Loucy (cell line): ENCODE measurements around the gene KLHL14.

Source experiments
- H2AFZ ChIP-seq: fragments of 200-600 bp; sonication (generic); 2 replicates; pipeline ENCODE4 v1.6.0; 2016; ENCODE audit warnings: antibody characterized with exemption, mild to moderate bottlenecking, low read length, moderate library complexity
- H3F3A ChIP-seq: fragments of 200-600 bp; 2 replicates; pipeline ENCODE4 v1.6.0; 2016; ENCODE audit warnings: antibody characterized with exemption, low read depth, mild to moderate bottlenecking
- H3K27me3 ChIP-seq: fragments of 200-600 bp; sonication (generic); 2 replicates; pipeline ENCODE4 v1.6.1; 2014; ENCODE audit warnings: low read length, mild to moderate bottlenecking; ENCODE audit not compliant: insufficient read depth, poor library complexity, severe bottlenecking
- H3K36me3 ChIP-seq: fragments of 200-600 bp; sonication (generic); 2 replicates; pipeline ENCODE4 v1.6.1; 2016; ENCODE audit warnings: low read length; ENCODE audit not compliant: insufficient read depth
- H3K4me1 ChIP-seq: fragments of 200-600 bp; sonication (generic); 2 replicates; pipeline ENCODE4 v1.5.1; 2014; ENCODE audit warnings: low read length, mild to moderate bottlenecking; ENCODE audit not compliant: insufficient read depth, poor library complexity, severe bottlenecking
- H3K4me2 ChIP-seq: fragments of 200-600 bp; sonication (generic); 2 replicates; pipeline ENCODE4 v1.6.0; 2014; ENCODE audit warnings: antibody characterized with exemption, low read length, low read depth, mild to moderate bottlenecking; ENCODE audit not compliant: poor library complexity, severe bottlenecking
- H3K4me3 ChIP-seq: fragments of 200-600 bp; sonication (generic); 2 replicates; pipeline ENCODE4 v1.5.1; 2014; ENCODE audit warnings: low read length, mild to moderate bottlenecking, mixed read lengths; ENCODE audit not compliant: poor library complexity, severe bottlenecking
- H3K79me2 ChIP-seq: fragments of 200-600 bp; sonication (generic); 2 replicates; pipeline ENCODE4 v1.6.1; 2014; ENCODE audit warnings: low read length; ENCODE audit not compliant: insufficient read depth
- H3K9ac ChIP-seq: fragments of 200-600 bp; sonication (generic); 2 replicates; pipeline ENCODE4 v1.6.0; 2014; ENCODE audit warnings: mild to moderate bottlenecking, low read depth, low read length, moderate library complexity; ENCODE audit not compliant: poor library complexity, severe bottlenecking
- H3K9me2 ChIP-seq: fragments of 200-600 bp; sonication (generic); replicated peaks from 2 replicates; pipeline ENCODE4 v1.6.1; 2016; ENCODE audit warnings: low read depth, low read length, mixed read lengths
- H3K9me3 ChIP-seq: fragments of 200-600 bp; sonication (generic); 2 replicates; pipeline ENCODE4 v1.6.1; 2014; ENCODE audit warnings: mild to moderate bottlenecking, antibody characterized with exemption, low read length, low read depth; ENCODE audit not compliant: insufficient read depth
- H4K20me1 ChIP-seq: fragments of 200-600 bp; sonication (generic); 2 replicates; pipeline ENCODE4 v1.6.0; 2014; ENCODE audit warnings: antibody characterized with exemption, low read length, mild to moderate bottlenecking; ENCODE audit not compliant: insufficient read depth, poor library complexity, severe bottlenecking
- EZH2phosphoT487 ChIP-seq: fragments of 200-600 bp; IDR thresholded peaks from 2 replicates; pipeline ENCODE4 v1.6.1; 2018; ENCODE audit warnings: antibody characterized with exemption, mild to moderate bottlenecking, moderate library complexity, borderline replicate concordance
- TF ChIP-seq, protein P1 (sequence below): fragments of 200-600 bp; sonication (generic); conservative IDR thresholded peaks from 2 replicates; pipeline ENCODE4 v1.5.1; 2014; ENCODE audit warnings: mild to moderate bottlenecking, antibody characterized with exemption, low read length

Gene KLHL14

DNA sequence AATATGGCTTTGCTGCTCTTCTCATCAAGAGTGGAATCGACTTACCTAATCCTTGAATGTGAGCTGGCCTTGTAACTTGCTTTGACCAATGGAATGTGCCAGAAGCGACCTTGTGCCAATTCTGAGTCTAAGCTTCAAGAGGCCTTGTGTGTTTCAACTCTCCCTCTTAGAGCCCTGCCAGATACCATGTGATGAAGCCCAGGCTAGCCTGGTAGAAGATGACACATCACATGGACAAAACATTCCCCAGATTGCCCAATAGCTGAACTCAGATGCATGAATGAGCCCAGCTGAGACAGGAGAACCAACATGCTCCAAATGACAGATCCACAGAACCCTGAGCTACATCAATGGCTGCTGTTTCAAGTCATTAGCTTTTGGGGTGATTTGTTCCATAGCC lies 4.2 kb upstream of the KLHL14 start:
- Histone ChIP-seq H3K27me3 (no peaks in the 10 kb centered on the region), H3K9me2 (no peaks in the 10 kb centered on the region), H3K4me3 (no peak overlapping the region), H3F3A (no peaks in the 10 kb centered on the region), H2AFZ (no peak overlapping the region), H3K79me2 (no peaks in the 10 kb centered on the region), H3K4me2 (no peak overlapping the region), H3K9me3 (no peaks in the 10 kb centered on the region), H3K9ac (no peak overlapping the region), H3K36me3 (no peaks in the 10 kb centered on the region), H4K20me1 (no peaks in the 10 kb centered on the region), H3K4me1 (no peaks in the 10 kb centered on the region)
- TF ChIP-seq, protein P1, sequence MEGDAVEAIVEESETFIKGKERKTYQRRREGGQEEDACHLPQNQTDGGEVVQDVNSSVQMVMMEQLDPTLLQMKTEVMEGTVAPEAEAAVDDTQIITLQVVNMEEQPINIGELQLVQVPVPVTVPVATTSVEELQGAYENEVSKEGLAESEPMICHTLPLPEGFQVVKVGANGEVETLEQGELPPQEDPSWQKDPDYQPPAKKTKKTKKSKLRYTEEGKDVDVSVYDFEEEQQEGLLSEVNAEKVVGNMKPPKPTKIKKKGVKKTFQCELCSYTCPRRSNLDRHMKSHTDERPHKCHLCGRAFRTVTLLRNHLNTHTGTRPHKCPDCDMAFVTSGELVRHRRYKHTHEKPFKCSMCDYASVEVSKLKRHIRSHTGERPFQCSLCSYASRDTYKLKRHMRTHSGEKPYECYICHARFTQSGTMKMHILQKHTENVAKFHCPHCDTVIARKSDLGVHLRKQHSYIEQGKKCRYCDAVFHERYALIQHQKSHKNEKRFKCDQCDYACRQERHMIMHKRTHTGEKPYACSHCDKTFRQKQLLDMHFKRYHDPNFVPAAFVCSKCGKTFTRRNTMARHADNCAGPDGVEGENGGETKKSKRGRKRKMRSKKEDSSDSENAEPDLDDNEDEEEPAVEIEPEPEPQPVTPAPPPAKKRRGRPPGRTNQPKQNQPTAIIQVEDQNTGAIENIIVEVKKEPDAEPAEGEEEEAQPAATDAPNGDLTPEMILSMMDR, result no peak
- TF ChIP-seq EZH2phosphoT487, result no peak

DNA sequence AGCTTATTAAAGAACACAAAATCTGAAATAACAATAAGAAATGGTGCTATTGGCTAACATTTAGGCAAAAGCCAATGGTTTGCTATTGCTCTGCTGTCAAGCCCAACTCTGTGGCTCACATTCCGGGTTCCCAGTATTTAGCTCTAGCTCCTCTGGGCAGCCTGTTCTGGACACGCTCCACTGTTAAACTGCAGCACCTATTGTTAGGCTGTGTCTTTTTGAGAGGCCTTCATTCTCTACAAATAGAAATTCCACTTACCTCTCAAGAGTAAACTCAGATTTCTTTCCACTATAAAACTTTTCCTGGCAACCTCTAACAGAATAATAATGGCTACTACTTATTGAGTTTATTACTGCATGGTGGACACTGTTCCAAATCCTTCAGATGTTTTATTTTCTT lies 3.7 kb upstream of the KLHL14 start:
- H3K79me2 ChIP-seq, result no peaks in the 10 kb centered on the region

DNA sequence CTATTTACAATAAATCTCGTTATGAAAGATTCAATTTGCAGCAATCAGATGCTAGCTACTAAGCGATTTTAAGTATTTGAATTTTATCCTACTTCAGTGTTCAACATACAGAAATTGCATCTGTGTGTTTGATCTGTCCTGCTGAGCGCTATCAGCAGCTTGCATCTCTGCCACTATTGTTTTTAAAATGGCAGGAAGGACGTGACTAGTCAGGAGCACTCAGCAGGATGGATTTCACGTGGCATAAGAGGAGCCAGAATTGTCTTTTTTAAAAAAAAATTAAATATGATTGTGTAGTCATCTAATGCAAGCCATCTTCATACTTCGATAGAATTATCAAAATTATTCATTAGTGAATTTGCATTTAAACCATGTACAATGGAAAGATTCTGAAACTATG lies 2.8 kb upstream of the KLHL14 start:
- Histone ChIP-seq H3K4me3 (no peak overlapping the region), H3K9ac (no peak overlapping the region), H3K27me3 (no peaks in the 10 kb centered on the region), H3K9me2 (no peaks in the 10 kb centered on the region), H2AFZ (no peak overlapping the region), H4K20me1 (no peaks in the 10 kb centered on the region), H3F3A (no peaks in the 10 kb centered on the region), H3K36me3 (no peaks in the 10 kb centered on the region), H3K9me3 (no peaks in the 10 kb centered on the region), H3K4me2 (no peak overlapping the region), H3K79me2 (no peaks in the 10 kb centered on the region), H3K4me1 (no peaks in the 10 kb centered on the region)
- TF ChIP-seq EZH2phosphoT487, result no peak
- TF ChIP-seq, protein P1, result no peak

More for the DNA sequence above, 3.7 kb upstream of the KLHL14 start:
- Histone ChIP-seq H3K36me3 (no peaks in the 10 kb centered on the region), H2AFZ (no peak overlapping the region), H3K27me3 (no peaks in the 10 kb centered on the region), H3K9ac (no peak overlapping the region), H3K4me1 (no peaks in the 10 kb centered on the region), H3F3A (no peaks in the 10 kb centered on the region), H3K9me3 (no peaks in the 10 kb centered on the region), H3K9me2 (no peaks in the 10 kb centered on the region), H3K4me2 (no peak overlapping the region), H4K20me1 (no peaks in the 10 kb centered on the region), H3K4me3 (no peak overlapping the region)
- TF ChIP-seq, protein P1, result no peak
- no peak for TF ChIP-seq EZH2phosphoT487
